WTC11 (cell line): ENCODE data around the gene SNRNP27. TPM values are rescaled to one million over a fixed set of nuclear protein-coding genes. Genes with fewer than 3 reads are reported as not detected.

Experiments used
- ATAC-seq: fragments of 200-7000 bp; cut with Tn5 transposase; 2 replicates; pipeline ENCODE4 v1.10.0; 2021; ENCODE audit warnings: mild to moderate bottlenecking, moderate library complexity
- CTCF ChIA-PET: fragments of 300-600 bp; sonication (Branson Sonifier 250); formaldehyde crosslinking; loops from one replicate; lab custom pipeline; 2021; ENCODE audit warnings: antibody characterized with exemption; lab: Charles Lee
- POLR2A ChIA-PET: fragments of 350-600 bp; sonication (Branson Sonifier 250); formaldehyde crosslinking; loops from one replicate; lab custom pipeline; 2021; ENCODE audit warnings: antibody characterized with exemption; lab: Charles Lee
- DNase-seq: peaks from one replicate; pipeline ENCODE4 v3.0.0; 2021; ENCODE audit warnings: low spot score
- H3K27ac Mint-ChIP-seq: 2 replicates; pipeline ENCODE4 v1.8.0; 2021; ENCODE audit warnings: mixed read lengths
- H3K27me3 Mint-ChIP-seq: 2 replicates; pipeline ENCODE4 v1.8.0; 2021; ENCODE audit warnings: low read depth, mild to moderate bottlenecking, moderate library complexity, mixed read lengths
- H3K36me3 Mint-ChIP-seq: 2 replicates; pipeline ENCODE4 v1.8.0; 2021; ENCODE audit warnings: mixed read lengths
- H3K4me1 Mint-ChIP-seq: 2 replicates; pipeline ENCODE4 v1.8.0; 2022; ENCODE audit warnings: mixed read lengths
- H3K4me3 Mint-ChIP-seq: 2 replicates; pipeline ENCODE4 v1.8.0; 2021; ENCODE audit warnings: mild to moderate bottlenecking, moderate library complexity, mixed read lengths
- H3K9me3 Mint-ChIP-seq: 2 replicates; pipeline ENCODE4 v1.8.0; 2021; ENCODE audit warnings: mixed read lengths
- ARID4B ChIP-seq: sonication (generic); formaldehyde crosslinking; IDR thresholded peaks from 2 replicates; pipeline ENCODE4 v1.8.0; 2023; ENCODE audit warnings: missing genetic modification reagents, mild to moderate bottlenecking, borderline replicate concordance
- ATF1 ChIP-seq: sonication (generic); formaldehyde crosslinking; IDR thresholded peaks from 2 replicates; pipeline ENCODE4 v1.8.1; 2023; ENCODE audit warnings: mild to moderate bottlenecking, moderate library complexity, missing genetic modification reagents
- ATF2 ChIP-seq: sonication (generic); formaldehyde crosslinking; IDR thresholded peaks from 2 replicates; pipeline ENCODE4 v1.8.1; 2022; ENCODE audit warnings: low read depth, missing genetic modification reagents, borderline replicate concordance
- EMX1 ChIP-seq: fragments of 250-450 bp; sonication (Bioruptor Pico); IDR thresholded peaks from 2 replicates; pipeline ENCODE4 v1.8.0; 2021; ENCODE audit warnings: mild to moderate bottlenecking
- ERG ChIP-seq: fragments of 250-450 bp; sonication (Bioruptor Pico); IDR thresholded peaks from 2 replicates; pipeline ENCODE4 v1.8.0; 2021; ENCODE audit warnings: mild to moderate bottlenecking
- GTF2I ChIP-seq: fragments of 250-450 bp; sonication (Bioruptor Pico); conservative IDR thresholded peaks from 2 replicates; pipeline ENCODE4 v1.4.0; 2021; ENCODE audit warnings: mild to moderate bottlenecking
- HMGXB4 ChIP-seq: sonication (generic); formaldehyde crosslinking; IDR thresholded peaks from 2 replicates; pipeline ENCODE4 v1.8.1; 2023; ENCODE audit warnings: mild to moderate bottlenecking, moderate library complexity, missing genetic modification reagents
- MLX ChIP-seq: sonication (generic); formaldehyde crosslinking; IDR thresholded peaks from 2 replicates; pipeline ENCODE4 v1.8.1; 2023; ENCODE audit warnings: mild to moderate bottlenecking, missing genetic modification reagents, moderate library complexity
- NFE2L1 ChIP-seq: sonication (generic); formaldehyde crosslinking; IDR thresholded peaks from 2 replicates; pipeline ENCODE4 v1.8.1; 2023; ENCODE audit warnings: missing genetic modification reagents
- PRDM15 ChIP-seq: sonication (generic); formaldehyde crosslinking; IDR thresholded peaks from 2 replicates; pipeline ENCODE4 v1.8.0; 2022; ENCODE audit warnings: missing genetic modification reagents
- PREB ChIP-seq: sonication (generic); formaldehyde crosslinking; IDR thresholded peaks from 2 replicates; pipeline ENCODE4 v1.8.1; 2022; ENCODE audit warnings: mild to moderate bottlenecking, missing genetic modification reagents, moderate library complexity, borderline replicate concordance
- SP1 ChIP-seq: sonication (generic); formaldehyde crosslinking; conservative IDR thresholded peaks from 2 replicates; pipeline ENCODE4 v1.8.1; 2022; ENCODE audit warnings: missing genetic modification reagents
- STAT6 ChIP-seq: sonication (generic); formaldehyde crosslinking; conservative IDR thresholded peaks from 2 replicates; pipeline ENCODE4 v1.8.1; 2023; ENCODE audit warnings: mild to moderate bottlenecking, low read depth, missing genetic modification reagents, moderate library complexity
- USF2 ChIP-seq: sonication (generic); formaldehyde crosslinking; IDR thresholded peaks from 2 replicates; pipeline ENCODE4 v1.8.1; 2023; ENCODE audit warnings: mild to moderate bottlenecking, missing genetic modification reagents, moderate library complexity
- ZNF317 ChIP-seq: sonication (generic); formaldehyde crosslinking; IDR thresholded peaks from 2 replicates; pipeline ENCODE4 v1.8.1; 2023; ENCODE audit warnings: low read depth, mild to moderate bottlenecking, moderate library complexity, missing genetic modification reagents, borderline replicate concordance
- total RNA-seq: library from RNA; stranded (reverse); gene quantifications from 3 replicates; pipeline ENCODE4 v1.2.3, GENCODE V29; 2021

The SNRNP27 gene
- total RNA-seq, 1 experiment from 2014 or later, result 38.4 TPM

GRCh38 chr2:69914950-69915945 lies 21.5 kb downstream of the SNRNP27 start, which contains the start of gene MXD1:
TSS of gene MXD1 (plus strand) at chr2:69915109. CDS start at chr2:69915331, 222 bp downstream.
- CTCF ChIA-PET, result interaction anchor here (0.6 to 3.1 kb wide), 29 partner anchors 11 to 730 kb away, joined by 3 to 52 read pairs (median 4); partner anchors contain the start of genes C2orf42, SNRNP27 and SNRPG
- no peaks in the 10 kb centered on the region for H3K9me3 Mint-ChIP-seq
- POLR2A ChIA-PET, result interaction anchor here (0.5 to 2.8 kb wide), 33 partner anchors 8 to 378 kb away, joined by 3 to 67 read pairs (median 4); partner anchors contain the start of genes ANXA4, C2orf42, PCYOX1 and SNRNP27
- H3K27me3 Mint-ChIP-seq, result no peaks in the 10 kb centered on the region
- H3K4me1 Mint-ChIP-seq, result peaks cover 4% of the 10 kb centered on the region; the same call in 1 of the 2 replicates
- peak within 1 kb of the TSS; percentile 70 for H3K27ac Mint-ChIP-seq
- no peaks in the 10 kb centered on the region for H3K36me3 Mint-ChIP-seq
- H3K4me3 Mint-ChIP-seq, result peak within 1 kb of the TSS; percentile 71
- DNase-seq, result peak; percentile 41
- no peak for ATAC-seq
- TF ChIP-seq ATF1 (CRISPR knock-in tag) (0 out of 2 replicates have a peak, but pooled peaks have one; percentile 33), ZNF317 (CRISPR knock-in tag) (no peak), ARID4B (CRISPR knock-in tag) (0 out of 2 replicates have a peak, but pooled peaks have one; percentile 91), GTF2I (CRISPR knock-in tag) (no peak), HMGXB4 (CRISPR knock-in tag) (0 out of 2 replicates have a peak, but pooled peaks have one; percentile 39), ERG (CRISPR knock-in tag) (no peak), SP1 (CRISPR knock-in tag) (peak; percentile 61; the same call in 1 of the 2 replicates), MLX (CRISPR knock-in tag) (no peak), NFE2L1 (CRISPR knock-in tag) (no peak), ATF2 (CRISPR knock-in tag) (no peak), STAT6 (CRISPR knock-in tag) (no peak), EMX1 (no peak), PREB (CRISPR knock-in tag) (no peak), PRDM15 (no peak), USF2 (CRISPR knock-in tag) (no peak)
